GM12875 (cell line): ENCODE results near the gene FOXP1.

Experiments
- H3K4me3 ChIP-seq: one replicate; pipeline ENCODE4 v1.5.1; 2011; ENCODE audit warnings: low read depth, low read length, control low read depth
- TF ChIP-seq, protein P1 (sequence below): IDR thresholded peaks from 2 replicates; pipeline ENCODE4 v1.5.1; 2011; ENCODE audit warnings: low read depth, mild to moderate bottlenecking, control low read depth, inconsistent platforms, low read length, moderate library complexity, borderline replicate concordance; ENCODE audit not compliant: insufficient read depth

The FOXP1 gene

DNA sequence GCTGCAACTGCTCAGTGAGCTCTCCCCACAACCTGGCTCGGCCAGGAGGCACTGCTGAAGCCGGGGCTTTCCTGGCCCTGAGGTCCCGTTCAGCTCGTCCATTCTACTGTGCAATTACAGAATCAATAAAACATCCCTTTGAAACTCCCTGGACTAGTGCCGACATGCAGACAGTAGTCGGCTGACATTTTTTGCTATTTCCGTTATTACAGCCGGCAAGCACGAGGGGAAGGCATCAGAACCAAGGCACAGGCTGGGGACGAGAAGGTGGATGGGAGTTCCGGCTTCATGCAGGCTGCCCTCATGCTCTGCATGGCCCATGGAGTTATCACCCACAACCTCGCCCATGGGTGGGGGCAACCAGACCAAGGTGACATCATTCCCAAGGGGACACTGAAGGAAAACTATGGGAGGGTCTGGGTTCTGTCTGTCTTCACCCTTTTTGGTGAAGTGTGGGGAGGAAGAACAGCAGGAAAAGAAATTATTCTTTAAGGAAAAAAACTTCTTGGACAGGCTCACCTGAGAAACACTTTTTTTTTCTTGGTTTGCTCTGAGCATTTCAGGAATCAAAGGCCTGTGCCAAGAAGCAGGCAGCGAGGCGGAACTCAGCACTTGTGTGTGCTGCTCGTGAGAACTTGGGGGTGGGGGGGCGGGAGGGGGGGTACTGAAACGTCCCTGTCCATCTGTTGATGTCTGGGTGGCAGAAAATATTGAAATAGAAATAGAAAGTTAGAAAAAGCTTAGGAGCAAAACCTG, 154.5 kb downstream of the FOXP1 start:
- TF ChIP-seq, protein P1, sequence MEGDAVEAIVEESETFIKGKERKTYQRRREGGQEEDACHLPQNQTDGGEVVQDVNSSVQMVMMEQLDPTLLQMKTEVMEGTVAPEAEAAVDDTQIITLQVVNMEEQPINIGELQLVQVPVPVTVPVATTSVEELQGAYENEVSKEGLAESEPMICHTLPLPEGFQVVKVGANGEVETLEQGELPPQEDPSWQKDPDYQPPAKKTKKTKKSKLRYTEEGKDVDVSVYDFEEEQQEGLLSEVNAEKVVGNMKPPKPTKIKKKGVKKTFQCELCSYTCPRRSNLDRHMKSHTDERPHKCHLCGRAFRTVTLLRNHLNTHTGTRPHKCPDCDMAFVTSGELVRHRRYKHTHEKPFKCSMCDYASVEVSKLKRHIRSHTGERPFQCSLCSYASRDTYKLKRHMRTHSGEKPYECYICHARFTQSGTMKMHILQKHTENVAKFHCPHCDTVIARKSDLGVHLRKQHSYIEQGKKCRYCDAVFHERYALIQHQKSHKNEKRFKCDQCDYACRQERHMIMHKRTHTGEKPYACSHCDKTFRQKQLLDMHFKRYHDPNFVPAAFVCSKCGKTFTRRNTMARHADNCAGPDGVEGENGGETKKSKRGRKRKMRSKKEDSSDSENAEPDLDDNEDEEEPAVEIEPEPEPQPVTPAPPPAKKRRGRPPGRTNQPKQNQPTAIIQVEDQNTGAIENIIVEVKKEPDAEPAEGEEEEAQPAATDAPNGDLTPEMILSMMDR = no peak
- H3K4me3 ChIP-seq = no peak overlapping the region

DNA sequence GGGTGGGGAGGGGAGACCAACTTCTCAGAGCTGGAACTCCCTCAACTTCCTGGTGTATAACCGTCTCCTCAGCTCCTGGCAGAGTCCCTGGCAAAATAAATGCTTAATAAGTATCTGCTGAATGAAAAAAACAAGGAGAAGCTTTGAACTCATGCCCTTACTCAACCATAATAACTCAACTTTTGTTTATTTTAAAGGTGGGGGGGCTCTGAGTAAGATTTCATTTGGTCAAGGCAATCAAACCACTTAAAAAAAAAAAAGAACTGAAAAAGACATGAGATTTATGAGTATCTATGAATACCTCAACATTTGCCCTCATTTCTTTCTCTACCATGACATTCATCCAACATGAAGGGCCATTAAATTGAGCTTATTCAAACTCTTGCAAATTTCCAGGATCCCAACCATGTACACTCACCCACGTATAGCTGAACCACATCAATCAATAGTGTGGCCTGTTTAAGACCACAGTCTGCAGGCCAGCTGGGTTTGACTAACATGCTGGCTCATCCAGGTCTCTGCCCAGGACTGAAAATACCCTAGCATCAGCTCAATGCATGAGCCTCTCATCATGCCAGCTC, 157.9 kb downstream of the FOXP1 start:
- TF ChIP-seq, protein P1 = no peak
- no peak overlapping the region for H3K4me3 ChIP-seq

- H3K4me3 ChIP-seq = no peak overlapping the region
- TF ChIP-seq, protein P1 = no peak
Measured at GRCh38 chr3:71423151-71423906, 160.2 kb downstream of the FOXP1 start.

- TF ChIP-seq, protein P1 = no peak
- H3K4me3 ChIP-seq = no peak overlapping the region
Measured at GRCh38 chr3:71421820-71422566, 161.5 kb downstream of the FOXP1 start.

- no peak overlapping the region for H3K4me3 ChIP-seq
Measured at GRCh38 chr3:71421475-71421819, 162.1 kb downstream of the FOXP1 start.

DNA sequence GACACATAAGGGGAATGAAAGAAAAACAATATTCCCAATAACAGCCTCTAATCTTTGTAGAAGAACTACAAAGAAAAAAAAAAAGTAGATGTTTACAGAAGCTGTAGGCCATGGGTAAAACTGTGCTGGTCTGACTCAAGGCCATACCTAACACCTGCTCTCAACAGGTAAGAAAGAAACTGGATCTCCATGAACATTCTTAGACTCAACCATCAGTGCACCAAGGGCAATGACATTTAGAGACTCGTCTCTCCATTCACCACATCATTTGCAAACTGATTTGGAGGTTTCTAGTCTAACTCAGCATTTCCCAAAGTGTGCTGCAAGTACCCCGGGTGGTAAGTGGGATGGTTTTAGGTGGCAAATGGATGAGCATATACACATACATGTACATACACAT, 164.2 kb downstream of the FOXP1 start:
- no peak overlapping the region for H3K4me3 ChIP-seq
- TF ChIP-seq, protein P1 = no peak

More at GRCh38 chr3:71421475-71421819, 162.1 kb downstream of the FOXP1 start:
- TF ChIP-seq, protein P1 = no peak
